Stimulated activated naive CD4-positive, alpha-beta T cell treated with Interleukin-2 at 50 U/mL for 16 hours (primary cell): ENCODE measurements around the gene CASKIN1.

Source experiments
- DNase-seq: peaks from one replicate; lab custom pipeline; 2025; lab: John Stamatoyannopoulos, UW

Gene CASKIN1

GRCh38 chr16:2190659-2191445 is 5.6 kb downstream of the CASKIN1 start:
- no peak for DNase-seq

- DNase-seq, result no peak
Observed at GRCh38 chr16:2190002-2190658, 6.3 kb downstream of the CASKIN1 start.

GRCh38 chr16:2189252-2189893 is 7.0 kb downstream of the CASKIN1 start:
- no peak for DNase-seq

GRCh38 chr16:2188395-2188794 is 8.0 kb downstream of the CASKIN1 start:
- DNase-seq, result no peak

- no peak for DNase-seq
Observed at GRCh38 chr16:2187212-2187611, 9.2 kb downstream of the CASKIN1 start.

GRCh38 chr16:2186505-2186904 is 9.9 kb downstream of the CASKIN1 start:
- no peak for DNase-seq

- no peak for DNase-seq
Observed at GRCh38 chr16:2186064-2186463, 10.3 kb downstream of the CASKIN1 start.

GRCh38 chr16:2184962-2185361 is 11.4 kb downstream of the CASKIN1 start:
- no peak for DNase-seq

GRCh38 chr16:2184346-2184745 is 12.1 kb downstream of the CASKIN1 start:
- no peak for DNase-seq

- no peak for DNase-seq
Observed at GRCh38 chr16:2183671-2184070, 12.7 kb downstream of the CASKIN1 start.

- DNase-seq, result no peak
Observed at GRCh38 chr16:2181952-2182351, 14.5 kb downstream of the CASKIN1 start.

GRCh38 chr16:2180962-2181923 is 15.2 kb downstream of the CASKIN1 start:
- DNase-seq, result no peak

GRCh38 chr16:2180461-2180860 is 15.9 kb downstream of the CASKIN1 start:
- no peak for DNase-seq

- no peak for DNase-seq
Observed at GRCh38 chr16:2179576-2179975, 16.8 kb downstream of the CASKIN1 start.

- DNase-seq, result no peak
Observed at GRCh38 chr16:2179107-2179501, 17.3 kb downstream of the CASKIN1 start.

GRCh38 chr16:2178321-2179106 is 17.9 kb downstream of the CASKIN1 start:
- DNase-seq, result no peak

- DNase-seq, result no peak
Observed at GRCh38 chr16:2177561-2177960, 18.8 kb downstream of the CASKIN1 start.

GRCh38 chr16:2177101-2177500 is 19.3 kb downstream of the CASKIN1 start:
- DNase-seq, result no peak

GRCh38 chr16:2176047-2176446 is 20.4 kb downstream of the CASKIN1 start:
- no peak for DNase-seq

- DNase-seq, result no peak
Observed at GRCh38 chr16:2175454-2175853, 21.0 kb downstream of the CASKIN1 start.
